Measurements from ENCODE around the gene CELF3. TPM values are rescaled to one million over a fixed set of nuclear protein-coding genes. Genes with fewer than 3 reads are reported as not detected.

CELF3 gene
- total RNA-seq, 4 donors from 2014 or later, result 0.22 to 0.93 (median 0.40) TPM; not detected in 1

GRCh38 chr1:151710187-151710840 lies 6.3 kb downstream of the CELF3 start:
- Histone ChIP-seq H3K9me3 (no peaks in the 10 kb centered on the region), H3K4me1 (no peaks in the 10 kb centered on the region), H3K27me3 (no peaks in the 10 kb centered on the region), H3K36me3 (no peaks in the 10 kb centered on the region), H3K27ac (no peak overlapping the region), H3K4me3 (no peak overlapping the region)
- 27 to 54% methylated on average over 2 to 4 of the region's 15 CpGs for WGBS, 2 donors (ENCODE audit: low coverage in 1 of 2)
- ATAC-seq, result no peak
- TF ChIP-seq POLR2A (IDR thresholded peaks at IDR 0.05) (no peak), CTCF (IDR thresholded peaks at IDR 0.05) (no peak)

GRCh38 chr1:151708891-151709290 lies 7.7 kb downstream of the CELF3 start:
- no peak for ATAC-seq
- H3K4me1 ChIP-seq, result no peaks in the 10 kb centered on the region
- no peaks in the 10 kb centered on the region for H3K27me3 ChIP-seq
- TF ChIP-seq POLR2A (IDR thresholded peaks at IDR 0.05) (no peak), EP300 (IDR thresholded peaks at IDR 0.05) (no peak), POLR2AphosphoS5 (IDR thresholded peaks at IDR 0.05) (no peak), CTCF (IDR thresholded peaks at IDR 0.05) (no peak)
- 58 to 92% methylated on average over 4 to 6 of the region's 15 CpGs for WGBS, 2 donors (ENCODE audit: low coverage in 1 of 2)
- H3K4me3 ChIP-seq, result no peak overlapping the region
- H3K27ac ChIP-seq, result no peak overlapping the region
- no peaks in the 10 kb centered on the region for H3K36me3 ChIP-seq
- H3K9me3 ChIP-seq, result no peaks in the 10 kb centered on the region

GRCh38 chr1:151707541-151708065 lies 9.0 kb downstream of the CELF3 start:
- no peaks in the 10 kb centered on the region for H3K9me3 ChIP-seq
- 81% methylated on average over 6 of the region's 15 CpGs; no CpG with 5 or more reads in 1 of the 2 donors for WGBS, 2 donors (ENCODE audit: low coverage in 1 of 2)
- TF ChIP-seq EP300 (IDR thresholded peaks at IDR 0.05), result no peak
- no peak for TF ChIP-seq CTCF (IDR thresholded peaks at IDR 0.05)
- no peak for TF ChIP-seq POLR2AphosphoS5 (IDR thresholded peaks at IDR 0.05)
- no peak for TF ChIP-seq POLR2A (IDR thresholded peaks at IDR 0.05)
- no peak overlapping the region for H3K27ac ChIP-seq
- no peaks in the 10 kb centered on the region for H3K36me3 ChIP-seq
- no peak overlapping the region for H3K4me3 ChIP-seq
- H3K27me3 ChIP-seq, result no peaks in the 10 kb centered on the region
- no peaks in the 10 kb centered on the region for H3K4me1 ChIP-seq
- ATAC-seq, result no peak

GRCh38 chr1:151706464-151707415 lies 9.9 kb downstream of the CELF3 start:
- TF ChIP-seq CTCF (IDR thresholded peaks at IDR 0.05), result no peak
- TF ChIP-seq POLR2AphosphoS5 (IDR thresholded peaks at IDR 0.05), result no peak
- TF ChIP-seq EP300 (IDR thresholded peaks at IDR 0.05), result no peak
- no peak for TF ChIP-seq POLR2A (IDR thresholded peaks at IDR 0.05)
- Histone ChIP-seq H3K4me3 (no peak overlapping the region), H3K27ac (no peak overlapping the region), H3K27me3 (no peaks in the 10 kb centered on the region), H3K9me3 (no peaks in the 10 kb centered on the region), H3K36me3 (peaks cover 0 to 8% of the 10 kb centered on the region in 2 donors), H3K4me1 (no peaks in the 10 kb centered on the region)
- ATAC-seq, result peak; percentile 19
- WGBS, 2 donors (ENCODE audit: low coverage in 1 of 2), result 60 to 100% methylated on average over 2 to 6 of the region's 21 CpGs
